Choroid plexus epithelial cell (primary cell): ENCODE results near the gene KRTAP1-3.
"Not testable (repeated sequence)": the region's sequence is repeated elsewhere in the genome, so short reads cannot be mapped to it uniquely, and the experiment has no call there.

Experiments
- DNase-seq: peaks from one replicate; pipeline ENCODE4 v3.0.0-alpha.2; 2010; ENCODE audit warnings: low read depth
- H3K4me3 ChIP-seq: 2 replicates; pipeline ENCODE4 v1.5.1; 2011; ENCODE audit warnings: low read depth, mild to moderate bottlenecking, control low read depth, low read length, moderate library complexity
- TF ChIP-seq, protein P1 (sequence below): conservative IDR thresholded peaks from 2 replicates; pipeline ENCODE4 v1.5.1; 2011; ENCODE audit warnings: low read depth, mild to moderate bottlenecking, control low read depth, inconsistent platforms, low read length, moderate library complexity

KRTAP1-3 gene

DNA sequence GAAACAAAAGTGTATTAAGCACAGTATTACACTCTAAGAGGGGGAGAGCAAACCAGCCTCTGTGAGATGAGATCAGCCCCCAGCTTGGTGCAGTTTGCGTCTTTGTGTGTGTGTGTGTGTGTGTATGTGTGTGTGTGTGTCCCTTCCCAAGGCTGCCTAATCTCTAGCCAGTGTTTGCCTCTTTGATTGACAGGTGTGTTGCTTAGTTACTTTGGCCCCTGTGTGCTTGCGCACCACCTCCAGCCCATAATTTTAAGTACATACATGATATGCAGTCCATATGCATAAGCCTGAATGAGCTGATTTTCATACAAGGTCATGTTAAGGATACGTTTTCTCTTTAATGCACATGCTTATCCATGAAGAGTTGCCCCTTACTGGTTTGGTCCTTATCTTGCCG is 32.9 kb downstream of the KRTAP1-3 start:
- no peak for DNase-seq
- TF ChIP-seq, protein P1, sequence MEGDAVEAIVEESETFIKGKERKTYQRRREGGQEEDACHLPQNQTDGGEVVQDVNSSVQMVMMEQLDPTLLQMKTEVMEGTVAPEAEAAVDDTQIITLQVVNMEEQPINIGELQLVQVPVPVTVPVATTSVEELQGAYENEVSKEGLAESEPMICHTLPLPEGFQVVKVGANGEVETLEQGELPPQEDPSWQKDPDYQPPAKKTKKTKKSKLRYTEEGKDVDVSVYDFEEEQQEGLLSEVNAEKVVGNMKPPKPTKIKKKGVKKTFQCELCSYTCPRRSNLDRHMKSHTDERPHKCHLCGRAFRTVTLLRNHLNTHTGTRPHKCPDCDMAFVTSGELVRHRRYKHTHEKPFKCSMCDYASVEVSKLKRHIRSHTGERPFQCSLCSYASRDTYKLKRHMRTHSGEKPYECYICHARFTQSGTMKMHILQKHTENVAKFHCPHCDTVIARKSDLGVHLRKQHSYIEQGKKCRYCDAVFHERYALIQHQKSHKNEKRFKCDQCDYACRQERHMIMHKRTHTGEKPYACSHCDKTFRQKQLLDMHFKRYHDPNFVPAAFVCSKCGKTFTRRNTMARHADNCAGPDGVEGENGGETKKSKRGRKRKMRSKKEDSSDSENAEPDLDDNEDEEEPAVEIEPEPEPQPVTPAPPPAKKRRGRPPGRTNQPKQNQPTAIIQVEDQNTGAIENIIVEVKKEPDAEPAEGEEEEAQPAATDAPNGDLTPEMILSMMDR, result no peak
- H3K4me3 ChIP-seq, result no peak overlapping the region

DNA sequence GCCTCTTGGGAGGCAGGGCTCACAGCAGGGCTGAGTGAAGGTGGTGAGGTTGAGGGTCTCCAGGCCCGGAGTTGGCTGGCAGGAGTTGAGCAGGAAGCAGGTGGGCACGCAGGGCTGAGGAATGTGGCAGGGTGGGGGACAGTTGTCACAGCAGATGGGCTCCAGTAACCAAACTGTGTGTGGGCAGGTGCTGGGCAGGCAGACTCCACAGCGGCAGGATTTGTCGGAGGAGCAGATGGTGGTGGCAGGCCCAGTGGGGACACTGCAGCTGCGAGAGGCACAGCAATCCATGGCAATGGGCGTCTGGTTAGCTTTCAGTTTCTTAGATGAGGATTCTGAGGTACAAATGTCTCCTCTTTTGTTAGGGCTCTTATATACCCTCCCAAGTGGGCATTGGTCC is 35.1 kb downstream of the KRTAP1-3 start, which contains the start of gene KRTAP3-2:
TSS of gene KRTAP3-2 (minus strand) at position 344 of the 400 bp plus-strand sequence. CDS start at position 291, 53 bp downstream.
- DNase-seq, H3K4me3 ChIP-seq: not testable (repeated sequence)

DNA sequence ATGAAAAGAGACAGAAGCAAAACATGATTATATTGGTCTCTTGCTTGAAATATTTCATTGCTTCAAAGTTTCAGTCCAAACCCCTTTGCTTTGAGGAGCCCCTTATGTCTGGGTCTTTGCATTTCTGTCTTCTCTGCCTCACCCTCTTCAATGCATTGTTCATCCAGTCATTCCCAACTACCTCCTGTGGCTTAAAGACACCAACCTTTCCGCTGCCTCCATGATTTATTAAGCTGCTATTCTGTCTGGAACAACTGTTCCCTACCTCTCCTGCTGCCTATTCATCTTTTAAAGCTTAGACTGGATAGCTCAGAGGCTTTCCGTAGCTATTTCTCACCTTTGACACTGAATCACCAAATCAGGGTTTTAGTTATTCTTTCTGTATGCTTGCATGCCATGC is 37.3 kb downstream of the KRTAP1-3 start:
- TF ChIP-seq, protein P1, result no peak
- DNase-seq, result no peak
- no peak overlapping the region for H3K4me3 ChIP-seq

DNA sequence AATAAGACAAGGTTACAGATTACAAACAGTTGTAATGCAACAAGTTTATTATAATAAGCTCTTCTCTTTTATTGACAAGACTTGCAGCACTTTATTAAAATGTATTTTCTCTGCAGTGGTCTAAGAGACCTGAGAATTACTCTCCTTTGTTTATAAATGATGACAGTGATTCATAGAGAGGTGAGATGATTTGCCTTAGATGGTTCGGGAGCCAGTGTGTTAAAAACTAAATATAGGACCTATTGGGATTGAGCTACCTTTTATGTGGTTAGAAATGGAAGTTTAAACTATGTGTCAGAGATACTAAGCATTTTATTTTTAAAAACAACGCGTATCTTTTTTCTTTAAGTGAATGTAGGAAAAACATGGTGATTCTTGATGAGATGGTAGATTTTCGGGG is 37.8 kb downstream of the KRTAP1-3 start:
- no peak overlapping the region for H3K4me3 ChIP-seq
- DNase-seq, result no peak
- TF ChIP-seq, protein P1, result no peak

DNA sequence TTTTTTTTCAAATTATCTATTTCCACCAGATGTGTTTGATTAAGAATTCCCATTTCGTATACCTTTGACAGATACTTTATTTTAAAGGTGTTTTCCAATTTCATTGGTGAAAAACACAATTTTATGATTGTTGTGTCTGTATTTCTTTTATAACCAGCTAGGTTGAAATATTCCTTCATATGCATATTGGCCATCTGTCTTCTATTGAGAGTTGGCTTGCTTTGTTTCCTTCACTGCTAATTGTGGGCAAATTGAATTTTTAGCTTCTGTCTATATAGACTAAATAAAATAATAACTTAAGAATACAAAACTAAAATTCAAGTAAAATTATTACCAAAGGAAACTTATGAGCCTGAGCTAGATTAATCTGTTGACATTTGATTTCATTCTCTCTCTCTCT is 39.6 kb downstream of the KRTAP1-3 start:
- DNase-seq, result no peak
- TF ChIP-seq, protein P1, result no peak
- no peak overlapping the region for H3K4me3 ChIP-seq

DNA sequence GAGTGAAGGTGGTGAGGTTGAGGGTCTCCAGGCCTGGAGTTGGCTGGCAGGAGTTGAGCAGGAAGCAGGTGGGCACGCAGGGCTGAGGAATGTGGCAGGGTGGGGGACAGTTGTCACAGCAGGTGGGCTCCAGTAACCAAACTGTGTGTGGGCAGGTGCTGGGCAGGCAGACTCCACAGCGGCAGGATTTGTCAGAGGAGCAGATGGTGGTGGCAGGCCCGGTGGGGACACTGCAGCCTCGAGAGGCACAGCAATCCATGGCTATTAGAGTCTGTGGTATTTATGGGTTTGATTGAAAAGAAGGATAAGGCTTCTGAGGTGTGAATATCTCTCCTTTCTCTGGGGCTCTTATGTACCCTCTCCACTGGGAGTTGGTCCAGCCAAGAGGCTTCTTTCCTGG is 40.8 kb downstream of the KRTAP1-3 start, which contains the start of gene KRTAP3-3:
TSS of gene KRTAP3-3 (minus strand) at position 326 of the 400 bp plus-strand sequence. CDS start at position 259, 67 bp downstream.
- no peak for DNase-seq
- no peak within 1 kb of the TSS for H3K4me3 ChIP-seq
- TF ChIP-seq, protein P1, result no peak

DNA sequence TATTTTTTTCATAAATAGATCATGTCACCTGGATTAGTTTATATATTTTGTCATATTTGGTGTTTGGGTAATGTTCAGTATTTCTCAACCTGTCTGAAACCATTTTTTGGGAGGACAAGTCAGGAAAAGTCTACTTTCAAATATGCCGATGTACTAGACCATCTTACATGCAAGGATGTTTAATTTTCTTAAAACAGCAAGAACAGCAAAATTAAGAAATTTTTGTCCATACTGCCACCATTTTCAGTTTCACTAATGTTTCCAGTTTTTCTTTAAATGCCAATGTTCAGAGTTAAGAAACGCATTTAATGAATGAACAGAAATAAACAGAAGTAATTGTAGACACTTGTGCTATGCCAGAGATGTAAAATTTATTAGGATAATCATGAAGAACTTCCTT is 41.6 kb downstream of the KRTAP1-3 start:
- no peak for DNase-seq
- H3K4me3 ChIP-seq, result no peak overlapping the region
- TF ChIP-seq, protein P1, result no peak
